GM13976 (cell line): ENCODE results near the gene PRDM8.
A peak's percentile ranks its signal among the peaks of the same experiment; 100 is the strongest.

Source experiments
- DNase-seq: peaks from one replicate; pipeline ENCODE4 v3.0.0; 2012; ENCODE audit warnings: low spot score
- in situ Hi-C: fragments of 300-500 bp; cut with MboI; formaldehyde crosslinking; loops from one replicate; pipeline ENCODE4 v1.12.0; 2022; ENCODE audit warnings: low sequenced_read_pairs, mixed read lengths, inconsistent platforms; ENCODE audit not compliant: unreplicated experiment
- TF ChIP-seq, protein P1 (sequence below): IDR thresholded peaks from 2 replicates; pipeline ENCODE4 v1.5.1; 2012; ENCODE audit warnings: borderline replicate concordance, mild to moderate bottlenecking; ENCODE audit not compliant: insufficient read depth; ENCODE audit errors: extremely low read depth, missing control alignments, control extremely low read depth

Gene PRDM8

DNA sequence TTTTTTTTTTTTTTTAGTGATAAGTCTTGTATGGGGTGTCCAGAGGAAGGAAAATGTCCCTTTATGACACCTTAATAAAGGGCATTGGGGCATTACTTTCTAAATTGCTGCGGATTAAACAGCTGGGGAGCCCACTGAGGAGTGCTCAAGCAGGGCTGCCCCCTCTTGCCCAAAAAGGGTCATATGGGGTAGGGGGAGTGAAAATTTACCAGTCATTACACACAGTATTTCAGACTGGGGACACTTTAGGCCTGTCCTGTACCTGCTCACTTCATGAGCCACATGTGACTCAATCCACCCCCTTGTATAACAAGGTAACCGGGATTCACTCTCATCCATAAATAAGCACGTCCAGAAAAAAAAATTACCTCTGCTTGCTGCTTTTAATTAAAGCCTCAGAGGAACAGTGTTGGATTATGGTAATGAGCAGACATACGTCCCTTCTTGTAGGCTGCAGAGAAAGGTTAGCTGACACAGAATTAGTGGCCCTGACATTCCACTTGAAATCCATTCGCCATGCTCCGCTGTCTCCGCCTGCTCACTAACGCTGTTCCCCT, 1.8 kb downstream of the PRDM8 start:
- TF ChIP-seq, protein P1, sequence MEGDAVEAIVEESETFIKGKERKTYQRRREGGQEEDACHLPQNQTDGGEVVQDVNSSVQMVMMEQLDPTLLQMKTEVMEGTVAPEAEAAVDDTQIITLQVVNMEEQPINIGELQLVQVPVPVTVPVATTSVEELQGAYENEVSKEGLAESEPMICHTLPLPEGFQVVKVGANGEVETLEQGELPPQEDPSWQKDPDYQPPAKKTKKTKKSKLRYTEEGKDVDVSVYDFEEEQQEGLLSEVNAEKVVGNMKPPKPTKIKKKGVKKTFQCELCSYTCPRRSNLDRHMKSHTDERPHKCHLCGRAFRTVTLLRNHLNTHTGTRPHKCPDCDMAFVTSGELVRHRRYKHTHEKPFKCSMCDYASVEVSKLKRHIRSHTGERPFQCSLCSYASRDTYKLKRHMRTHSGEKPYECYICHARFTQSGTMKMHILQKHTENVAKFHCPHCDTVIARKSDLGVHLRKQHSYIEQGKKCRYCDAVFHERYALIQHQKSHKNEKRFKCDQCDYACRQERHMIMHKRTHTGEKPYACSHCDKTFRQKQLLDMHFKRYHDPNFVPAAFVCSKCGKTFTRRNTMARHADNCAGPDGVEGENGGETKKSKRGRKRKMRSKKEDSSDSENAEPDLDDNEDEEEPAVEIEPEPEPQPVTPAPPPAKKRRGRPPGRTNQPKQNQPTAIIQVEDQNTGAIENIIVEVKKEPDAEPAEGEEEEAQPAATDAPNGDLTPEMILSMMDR = no peak
- in situ Hi-C loops = loop anchor here (25.0 kb wide), 1 partner anchor 287 kb away; no protein-coding TSS in a partner anchor
- DNase-seq = no peak

DNA sequence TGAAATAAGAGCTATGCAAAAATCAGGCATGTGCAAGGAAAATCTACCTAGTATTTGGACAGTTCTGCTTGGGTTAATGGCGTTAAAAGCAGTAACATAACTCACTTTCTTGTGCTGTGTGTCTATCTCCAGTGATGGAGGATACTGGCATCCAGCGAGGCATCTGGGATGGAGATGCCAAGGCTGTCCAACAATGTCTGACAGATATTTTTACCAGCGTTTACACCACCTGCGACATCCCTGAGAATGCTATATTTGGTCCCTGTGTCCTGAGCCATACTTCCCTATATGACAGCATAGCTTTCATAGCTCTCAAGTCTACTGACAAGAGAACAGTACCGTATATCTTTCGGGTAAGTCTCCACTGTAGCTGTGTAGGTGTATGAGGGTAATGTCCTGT, 2.6 kb downstream of the PRDM8 start:
- no peak for DNase-seq
- TF ChIP-seq, protein P1 = no peak
- in situ Hi-C loops = loop anchor here (25.0 kb wide), 1 partner anchor 288 kb away; no protein-coding TSS in a partner anchor

DNA sequence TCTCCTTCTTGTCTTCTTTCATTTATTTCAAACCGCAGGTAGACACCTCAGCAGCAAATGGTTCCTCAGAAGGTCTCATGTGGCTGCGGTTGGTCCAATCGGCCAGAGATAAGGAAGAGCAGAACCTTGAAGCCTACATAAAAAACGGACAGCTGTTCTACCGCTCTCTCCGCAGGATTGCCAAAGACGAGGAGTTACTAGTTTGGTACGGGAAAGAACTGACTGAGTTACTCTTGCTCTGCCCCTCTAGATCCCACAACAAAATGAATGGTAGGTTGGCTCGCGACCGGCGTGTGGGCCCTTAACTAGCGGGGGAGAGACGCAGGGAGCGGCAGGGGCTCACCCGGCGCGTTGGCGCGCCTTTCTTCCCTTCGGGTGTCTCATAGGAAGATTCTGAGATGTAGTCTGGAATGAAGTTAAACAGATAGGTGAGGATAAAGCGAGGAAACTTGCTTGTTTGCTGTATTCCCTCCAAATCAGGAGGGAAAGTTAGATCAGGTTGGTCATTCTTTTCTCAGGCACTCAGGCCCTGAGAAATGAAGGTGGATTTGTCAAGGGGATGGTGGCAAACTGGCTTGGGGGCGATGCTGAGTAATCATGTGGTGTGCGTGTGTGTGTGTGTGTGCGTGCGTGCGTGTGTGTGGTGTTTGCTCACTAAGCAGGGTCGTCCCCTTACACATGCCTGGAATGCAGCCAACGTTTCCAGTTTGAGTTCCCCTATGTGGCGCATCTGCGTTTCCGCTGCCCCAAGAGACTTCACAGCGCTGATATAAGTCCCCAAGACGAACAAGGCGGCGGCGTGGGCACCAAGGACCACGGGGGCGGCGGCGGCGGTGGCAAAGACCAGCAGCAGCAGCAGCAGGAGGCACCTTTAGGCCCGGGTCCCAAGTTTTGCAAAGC, 4.2 kb downstream of the PRDM8 start:
- DNase-seq = no peak
- TF ChIP-seq, protein P1 = no peak
- in situ Hi-C loops = no loop called here

DNA sequence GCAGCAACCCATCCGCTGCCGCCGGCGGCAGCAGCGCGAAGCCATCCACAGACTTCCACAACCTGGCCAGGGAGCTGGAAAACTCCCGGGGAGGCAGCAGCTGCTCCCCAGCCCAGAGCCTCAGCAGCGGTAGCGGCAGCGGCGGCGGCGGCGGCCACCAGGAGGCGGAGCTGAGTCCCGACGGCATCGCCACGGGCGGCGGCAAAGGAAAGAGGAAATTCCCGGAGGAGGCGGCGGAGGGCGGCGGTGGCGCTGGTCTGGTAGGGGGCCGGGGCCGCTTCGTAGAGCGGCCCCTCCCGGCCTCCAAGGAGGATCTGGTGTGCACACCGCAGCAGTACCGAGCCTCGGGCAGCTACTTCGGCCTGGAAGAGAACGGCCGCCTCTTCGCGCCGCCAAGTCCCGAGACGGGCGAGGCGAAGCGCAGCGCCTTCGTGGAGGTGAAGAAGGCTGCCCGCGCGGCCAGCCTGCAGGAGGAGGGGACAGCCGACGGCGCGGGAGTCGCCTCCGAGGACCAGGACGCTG, 4.9 kb downstream of the PRDM8 start:
- in situ Hi-C loops = no loop called here
- peak; percentile 85 for DNase-seq
- TF ChIP-seq, protein P1 = peak; percentile 92

DNA sequence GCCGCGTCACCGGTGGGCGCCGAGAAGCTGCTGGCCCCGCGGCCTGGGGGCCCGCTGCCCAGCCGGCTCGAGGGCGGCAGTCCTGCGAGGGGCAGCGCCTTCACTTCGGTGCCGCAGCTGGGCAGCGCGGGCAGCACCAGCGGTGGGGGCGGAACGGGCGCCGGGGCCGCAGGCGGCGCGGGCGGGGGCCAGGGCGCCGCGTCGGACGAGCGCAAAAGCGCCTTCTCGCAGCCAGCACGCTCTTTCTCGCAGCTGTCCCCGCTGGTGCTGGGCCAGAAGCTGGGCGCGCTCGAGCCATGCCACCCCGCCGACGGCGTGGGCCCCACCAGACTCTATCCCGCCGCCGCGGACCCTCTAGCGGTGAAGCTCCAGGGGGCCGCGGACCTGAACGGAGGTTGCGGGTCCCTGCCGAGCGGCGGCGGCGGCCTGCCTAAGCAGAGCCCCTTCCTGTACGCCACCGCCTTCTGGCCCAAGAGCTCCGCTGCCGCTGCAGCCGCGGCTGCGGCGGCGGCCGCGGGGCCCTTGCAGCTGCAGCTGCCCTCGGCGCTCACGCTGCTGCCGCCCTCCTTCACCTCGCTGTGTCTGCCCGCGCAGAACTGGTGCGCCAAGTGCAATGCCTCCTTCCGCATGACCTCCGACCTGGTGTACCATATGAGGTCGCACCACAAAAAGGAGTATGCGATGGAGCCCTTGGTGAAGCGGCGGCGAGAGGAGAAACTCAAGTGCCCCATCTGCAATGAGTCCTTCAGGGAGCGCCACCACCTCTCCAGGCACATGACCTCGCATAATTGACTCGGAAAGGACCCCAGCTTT, 5.6 kb downstream of the PRDM8 start:
- in situ Hi-C loops = no loop called here
- peak; percentile 59 for DNase-seq
- TF ChIP-seq, protein P1 = no peak

DNA sequence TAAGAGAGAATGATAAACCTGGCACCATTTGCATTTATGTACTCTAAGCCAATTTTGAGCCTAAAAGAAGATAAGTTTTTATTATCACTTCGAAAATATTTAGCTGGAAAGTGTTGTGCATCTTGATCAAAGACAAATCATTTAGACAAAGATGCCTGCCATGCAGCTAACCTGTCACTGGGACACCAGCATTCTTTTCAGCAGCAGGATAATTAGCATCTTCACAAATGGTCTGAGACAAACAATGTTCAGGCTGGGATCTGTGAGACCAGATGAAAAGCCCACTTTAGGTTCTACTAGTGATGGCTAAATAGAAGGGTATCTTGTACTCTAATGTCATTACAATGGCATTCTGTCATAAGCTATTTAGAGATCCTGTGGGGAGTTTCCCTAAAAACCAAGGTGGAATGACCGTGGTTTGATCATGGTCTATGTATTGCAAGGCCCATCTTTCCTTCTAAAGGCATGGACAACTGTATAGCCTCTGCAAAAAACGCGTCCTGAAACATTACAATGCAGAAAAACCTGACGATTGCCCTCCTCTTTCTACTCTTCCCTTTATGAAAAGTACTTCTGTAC, 7.2 kb downstream of the PRDM8 start:
- in situ Hi-C loops = no loop called here
- DNase-seq = no peak
- TF ChIP-seq, protein P1 = no peak
